Neural cell (in vitro differentiated cells): ENCODE results near the gene MYCBPAP. TPM values are rescaled to one million over a fixed set of nuclear protein-coding genes. Genes with fewer than 3 reads are reported as not detected.
A peak's percentile ranks its signal among the peaks of the same experiment; 100 is the strongest.

Experiments used
- H2AFZ ChIP-seq: fragments of 200-600, 300-800 bp; sonication (generic), shearing (Covaris generic); 2 replicates; pipeline ENCODE4 v1.6.0; 2014; ENCODE audit warnings: low read depth, mild to moderate bottlenecking, antibody characterized with exemption, low read length, moderate library complexity
- H3F3A ChIP-seq: fragments of 200-600 bp; shearing (Covaris generic); 2 replicates; pipeline ENCODE4 v1.6.1; 2016; ENCODE audit warnings: mild to moderate bottlenecking, moderate library complexity, mixed read lengths, antibody characterized with exemption, low read length; ENCODE audit not compliant: insufficient read depth, poor library complexity, severe bottlenecking
- H3K27ac ChIP-seq: fragments of 200-600, 300-800 bp; sonication (generic), shearing (Covaris generic); 2 replicates; pipeline ENCODE4 v1.5.1; 2014; ENCODE audit warnings: mild to moderate bottlenecking, low read length, moderate library complexity
- H3K27me3 ChIP-seq: fragments of 300-800, 200-600 bp; sonication (generic), shearing (Covaris generic); 2 replicates; pipeline ENCODE4 v1.6.0; 2014; ENCODE audit warnings: mild to moderate bottlenecking, low read depth, low read length, moderate library complexity; ENCODE audit not compliant: insufficient read depth
- H3K36me3 ChIP-seq: fragments of 300-800, 200-600 bp; sonication (generic), shearing (Covaris generic); 2 replicates; pipeline ENCODE4 v1.5.1; 2014; ENCODE audit warnings: mild to moderate bottlenecking, antibody characterized with exemption, low read length, moderate library complexity; ENCODE audit not compliant: insufficient read depth
- H3K4me2 ChIP-seq: fragments of 300-800, 200-600 bp; sonication (generic), shearing (Covaris generic); 2 replicates; pipeline ENCODE4 v1.6.0; 2014; ENCODE audit warnings: mild to moderate bottlenecking, low read length
- H3K4me3 ChIP-seq: fragments of 300-800, 200-600 bp; sonication (generic), shearing (Covaris generic); 2 replicates; pipeline ENCODE4 v1.5.1; 2014; ENCODE audit warnings: mild to moderate bottlenecking, low read length, moderate library complexity
- H3K79me2 ChIP-seq: fragments of 200-600 bp; shearing (Covaris generic); replicated peaks from 2 replicates; pipeline ENCODE4 v1.6.0; 2014; ENCODE audit warnings: mild to moderate bottlenecking, low read length, moderate library complexity; ENCODE audit not compliant: insufficient read depth
- H3K9ac ChIP-seq: fragments of 300-800, 200-600 bp; sonication (generic), shearing (Covaris generic); 2 replicates; pipeline ENCODE4 v1.6.1; 2016; ENCODE audit warnings: mild to moderate bottlenecking, low read length, mixed read lengths
- H3K9me2 ChIP-seq: fragments of 200-600 bp; shearing (Covaris generic); 2 replicates; pipeline ENCODE4 v1.6.1; 2016; ENCODE audit warnings: mild to moderate bottlenecking, low read length, mixed read lengths; ENCODE audit not compliant: insufficient read depth
- H3K9me3 ChIP-seq: fragments of 200-600, 300-800 bp; sonication (generic), shearing (Covaris generic); 2 replicates; pipeline ENCODE4 v1.6.1; 2016; ENCODE audit warnings: mild to moderate bottlenecking, mixed run types, low read length, moderate library complexity, mixed read lengths
- H4K20me1 ChIP-seq: fragments of 200-600 bp; shearing (Covaris generic); 2 replicates; pipeline ENCODE4 v1.6.1; 2016; ENCODE audit warnings: mild to moderate bottlenecking, mixed run types; ENCODE audit not compliant: insufficient read depth
- CTCF ChIP-seq: fragments of 450-650 bp; IDR thresholded peaks from 2 replicates; pipeline ENCODE4 v1.5.1; 2014; ENCODE audit warnings: antibody characterized with exemption, mild to moderate bottlenecking, moderate library complexity; ENCODE audit not compliant: poor library complexity, severe bottlenecking
- EP300 ChIP-seq: fragments of 450-650 bp; conservative IDR thresholded peaks from 2 replicates; pipeline ENCODE4 v1.6.1; 2014; ENCODE audit warnings: antibody characterized with exemption, mild to moderate bottlenecking, moderate library complexity; ENCODE audit not compliant: poor library complexity, severe bottlenecking
- EZH2 ChIP-seq: fragments of 200-600, 300-800 bp; shearing (Covaris generic), sonication (generic); IDR thresholded peaks from 2 replicates; pipeline ENCODE4 v1.6.1; 2014; ENCODE audit warnings: antibody characterized with exemption, low read length, borderline replicate concordance, mild to moderate bottlenecking; ENCODE audit not compliant: insufficient read depth, poor library complexity, severe bottlenecking
- MXI1 ChIP-seq: fragments of 450-650 bp; conservative IDR thresholded peaks from 2 replicates; pipeline ENCODE4 v1.6.1; 2014; ENCODE audit warnings: antibody characterized with exemption, mild to moderate bottlenecking; ENCODE audit not compliant: poor library complexity, severe bottlenecking
- POLR2AphosphoS5 ChIP-seq: IDR thresholded peaks from 2 replicates; pipeline ENCODE4 v1.6.1; 2012
- RAD21 ChIP-seq: fragments of 450-650 bp; conservative IDR thresholded peaks from 2 replicates; pipeline ENCODE4 v1.6.1; 2014; ENCODE audit warnings: antibody characterized with exemption, mild to moderate bottlenecking, moderate library complexity
- REST ChIP-seq: IDR thresholded peaks from 2 replicates; pipeline ENCODE4 v1.6.1; 2012; ENCODE audit warnings: borderline replicate concordance
- SMC3 ChIP-seq: fragments of 450-650 bp; conservative IDR thresholded peaks from 2 replicates; pipeline ENCODE4 v1.6.1; 2014; ENCODE audit warnings: antibody characterized with exemption, mild to moderate bottlenecking, moderate library complexity; ENCODE audit not compliant: poor library complexity
- TAF1 ChIP-seq: IDR thresholded peaks from 2 replicates; pipeline ENCODE4 v1.6.1; 2012; ENCODE audit warnings: low read depth
- polyA plus RNA-seq: library from polyadenylated mRNA; depleted of rRNA; stranded (reverse); fragments of >200 nt; gene quantifications from 2 replicates; pipeline ENCODE4 v1.2.3, GENCODE V29; 2014

Gene MYCBPAP
- polyA plus RNA-seq, 1 donor from 2014 or later: 0.35 TPM

- TF ChIP-seq EZH2: no peak
- no peak for TF ChIP-seq EP300
- TF ChIP-seq REST: no peak
- no peak for TF ChIP-seq TAF1
- no peak for TF ChIP-seq POLR2AphosphoS5
- Histone ChIP-seq H3F3A (no peaks in the 10 kb centered on the region), H3K9ac (no peak overlapping the region), H3K4me3 (peak overlapping the region; percentile 87), H2AFZ (no peak overlapping the region), H3K4me2 (no peak overlapping the region), H3K9me2 (no peaks in the 10 kb centered on the region), H3K9me3 (no peaks in the 10 kb centered on the region), H3K27me3 (peaks cover 50% of the 10 kb centered on the region), H3K79me2 (no peaks in the 10 kb centered on the region), H3K27ac (no peak overlapping the region), H4K20me1 (no peaks in the 10 kb centered on the region), H3K36me3 (no peaks in the 10 kb centered on the region)
Measured at GRCh38 chr17:50558581-50558940, 50.3 kb downstream of the MYCBPAP start.

- no peak overlapping the region for H3K27ac ChIP-seq
- no peaks in the 10 kb centered on the region for H3K9me3 ChIP-seq
- peak overlapping the region; percentile 87 for H3K4me3 ChIP-seq
- H3K4me2 ChIP-seq: peak overlapping the region; percentile 22
- H3K36me3 ChIP-seq: no peaks in the 10 kb centered on the region
- peaks cover 50% of the 10 kb centered on the region for H3K27me3 ChIP-seq
- no peak overlapping the region for H2AFZ ChIP-seq
- H3K79me2 ChIP-seq: no peaks in the 10 kb centered on the region
- H3K9ac ChIP-seq: peak overlapping the region; percentile 35
- no peaks in the 10 kb centered on the region for H3K9me2 ChIP-seq
- H3F3A ChIP-seq: no peaks in the 10 kb centered on the region
- no peaks in the 10 kb centered on the region for H4K20me1 ChIP-seq
- no peak for TF ChIP-seq CTCF
- no peak for TF ChIP-seq EP300
- TF ChIP-seq RAD21: no peak
- no peak for TF ChIP-seq MXI1
- no peak for TF ChIP-seq REST
- TF ChIP-seq SMC3: no peak
- TF ChIP-seq POLR2AphosphoS5: no peak
- no peak for TF ChIP-seq TAF1
- TF ChIP-seq EZH2: no peak
Measured at GRCh38 chr17:50558941-50559614, 50.8 kb downstream of the MYCBPAP start.
